GM23338 (cell line): ENCODE measurements around the gene SULF2. TPM values are rescaled to one million over a fixed set of nuclear protein-coding genes. Genes with fewer than 3 reads are reported as not detected.

Source experiments
- ATAC-seq: fragments of 200-7000 bp; cut with Tn5 transposase; 3 replicates; pipeline ENCODE4 v1.9.1; 2020
- DNase-seq: peaks from one replicate; pipeline ENCODE4 v3.0.0-alpha.2; 2015; ENCODE audit warnings: low spot score
- H2AFZ ChIP-seq: fragments of 200-600 bp; sonication (generic); 2 replicates; pipeline ENCODE4 v1.8.0; 2016; ENCODE audit warnings: antibody characterized with exemption, mild to moderate bottlenecking, moderate library complexity
- H3F3A ChIP-seq: fragments of 200-600 bp; sonication (generic); replicated peaks from 2 replicates; pipeline ENCODE4 v1.8.0; 2017; ENCODE audit warnings: antibody characterized with exemption, mixed run types, low read depth
- H3K27ac ChIP-seq: fragments of 200-600 bp; sonication (generic); 2 replicates; pipeline ENCODE4 v1.6.1; 2016; ENCODE audit warnings: low read depth
- H3K27me3 ChIP-seq: fragments of 200-600 bp; sonication (generic); 2 replicates; pipeline ENCODE4 v1.8.0; 2016; ENCODE audit warnings: mild to moderate bottlenecking, mixed run types, moderate library complexity; ENCODE audit not compliant: insufficient read depth
- H3K36me3 ChIP-seq: fragments of 200-600 bp; sonication (generic); 2 replicates; pipeline ENCODE4 v1.8.0; 2016; ENCODE audit warnings: mild to moderate bottlenecking; ENCODE audit not compliant: insufficient read depth
- H3K4me1 ChIP-seq: fragments of 200-600 bp; sonication (generic); 2 replicates; pipeline ENCODE4 v1.8.0; 2016; ENCODE audit warnings: mild to moderate bottlenecking, moderate library complexity; ENCODE audit not compliant: insufficient read depth
- H3K4me2 ChIP-seq: fragments of 200-600 bp; sonication (generic); 2 replicates; pipeline ENCODE4 v1.7.1; 2017; ENCODE audit warnings: mixed run types
- H3K4me3 ChIP-seq: fragments of 200-600 bp; sonication (generic); 2 replicates; pipeline ENCODE4 v1.6.1; 2016; ENCODE audit warnings: mixed run types
- H3K79me2 ChIP-seq: fragments of 200-600 bp; sonication (generic); replicated peaks from 2 replicates; pipeline ENCODE4 v1.8.0; 2017; ENCODE audit warnings: mild to moderate bottlenecking; ENCODE audit not compliant: insufficient read depth
- H3K9me2 ChIP-seq: fragments of 200-600 bp; sonication (generic); 2 replicates; pipeline ENCODE4 v1.8.0; 2017; ENCODE audit not compliant: insufficient read depth
- H4K20me1 ChIP-seq: fragments of 200-600 bp; sonication (generic); replicated peaks from 2 replicates; pipeline ENCODE4 v1.8.0; 2017; ENCODE audit warnings: mild to moderate bottlenecking; ENCODE audit not compliant: insufficient read depth
- H3K27ac Mint-ChIP-seq: 2 replicates; pipeline ENCODE4 v1.8.0; 2020; ENCODE audit warnings: inconsistent platforms, mild to moderate bottlenecking, moderate library complexity, mixed read lengths
- H3K27me3 Mint-ChIP-seq: 3 replicates; pipeline ENCODE4 v1.8.0; 2022; ENCODE audit warnings: low read depth, mild to moderate bottlenecking, moderate library complexity, mixed read lengths, inconsistent platforms; ENCODE audit not compliant: insufficient read depth, poor library complexity
- H3K36me3 Mint-ChIP-seq: 3 replicates; pipeline ENCODE4 v1.8.0; 2021; ENCODE audit warnings: low read depth, mild to moderate bottlenecking, inconsistent platforms, moderate library complexity, mixed read lengths
- H3K4me1 Mint-ChIP-seq: 3 replicates; pipeline ENCODE4 v1.8.0; 2020; ENCODE audit warnings: mild to moderate bottlenecking, inconsistent platforms, mixed read lengths
- H3K4me3 Mint-ChIP-seq: 3 replicates; pipeline ENCODE4 v1.8.0; 2021; ENCODE audit warnings: moderate library complexity, mild to moderate bottlenecking, inconsistent platforms, mixed read lengths
- H3K9me3 Mint-ChIP-seq: 3 replicates; pipeline ENCODE4 v1.8.0; 2020; ENCODE audit warnings: moderate library complexity, mild to moderate bottlenecking, inconsistent platforms, mixed read lengths
- CREB1 ChIP-seq: fragments of 250-450 bp; sonication (Bioruptor Pico); IDR thresholded peaks from 2 replicates; pipeline ENCODE4 v1.5.0; 2020; ENCODE audit warnings: low read depth, mild to moderate bottlenecking, moderate library complexity
- CTCF ChIP-seq, 2 experiments: fragments of 200-600 bp in 1 of 2; sonication (generic) in 1 of 2; conservative IDR thresholded peaks; 2 replicates each; pipeline versions ENCODE4 v1.5.1 to v1.6.1; 2016 to 2017; ENCODE audit warnings: antibody characterized with exemption in 2 of 2, low read depth in 2 of 2, mild to moderate bottlenecking in 2 of 2, moderate library complexity in 1 of 2
- EZH2 ChIP-seq: fragments of 200-600 bp; sonication (generic); IDR thresholded peaks from one replicate; pipeline ENCODE4 v1.8.0; 2017; ENCODE audit warnings: antibody characterized with exemption, mild to moderate bottlenecking, low read depth; ENCODE audit not compliant: unreplicated experiment
- POLR2AphosphoS5 ChIP-seq: IDR thresholded peaks from 2 replicates; pipeline ENCODE4 v1.6.1; 2016; ENCODE audit warnings: antibody characterized with exemption, low read depth
- STAT1 ChIP-seq: IDR thresholded peaks from one replicate; pipeline ENCODE4 v1.6.1; 2016; ENCODE audit warnings: antibody characterized with exemption; ENCODE audit not compliant: unreplicated experiment
- ZNF331 ChIP-seq: fragments of 250-450 bp; sonication (Bioruptor Pico); IDR thresholded peaks from 2 replicates; pipeline ENCODE4 v1.5.0; 2020; ENCODE audit warnings: low read depth, mild to moderate bottlenecking, moderate library complexity
- polyA plus RNA-seq: library from polyadenylated mRNA; unstranded; fragments of >200 nt; fragmentation: Nextera tagmentation; extraction: Ambion mirVana; gene quantifications from 2 replicates; pipeline ENCODE4 v1.2.1, GENCODE V29; 2016
- total RNA-seq: library from RNA; depleted of rRNA; stranded (reverse); fragments of >200 nt; shearing (Covaris generic); gene quantifications from 2 replicates; pipeline ENCODE4 v1.2.3, GENCODE V29; 2014
- TF ChIP-seq, protein P1 (sequence below): IDR thresholded peaks from one replicate; pipeline ENCODE4 v1.6.1; 2018; ENCODE audit warnings: antibody characterized with exemption; ENCODE audit not compliant: unreplicated experiment

The SULF2 gene
- total and polyA plus RNA-seq, 2 experiments from 2014 or later: 9.5 to 20.7 TPM

- Mint-ChIP-seq H3K36me3 (peaks cover 9% of the 10 kb centered on the region; the same call in 2 of the 3 replicates), H3K27ac (no peak overlapping the region), H3K27me3 (no peaks in the 10 kb centered on the region), H3K4me1 (peaks cover 7% of the 10 kb centered on the region; the same call in 2 of the 3 replicates), H3K4me3 (no peak overlapping the region), H3K9me3 (no peaks in the 10 kb centered on the region)
- Histone ChIP-seq H3K4me2 (no peak overlapping the region), H3K27ac (no peak overlapping the region), H4K20me1 (no peaks in the 10 kb centered on the region), H3K27me3 (no peaks in the 10 kb centered on the region), H3K36me3 (no peaks in the 10 kb centered on the region; the same call in 1 of the 2 replicates), H3K4me1 (peaks cover 3% of the 10 kb centered on the region), H3K79me2 (no peaks in the 10 kb centered on the region; the same call in 1 of the 2 replicates), H3K4me3 (no peak overlapping the region), H3F3A (no peaks in the 10 kb centered on the region), H3K9me2 (no peaks in the 10 kb centered on the region), H2AFZ (no peak overlapping the region)
- TF ChIP-seq POLR2AphosphoS5 (no peak), EZH2 (no peak), CTCF (conservative IDR thresholded peaks at IDR 0.05; ENCODE audit: low read depth in 2 of 2) (no peak), ZNF331 (CRISPR knock-in tag) (no peak), STAT1 (no peak)
- TF ChIP-seq, protein P1, sequence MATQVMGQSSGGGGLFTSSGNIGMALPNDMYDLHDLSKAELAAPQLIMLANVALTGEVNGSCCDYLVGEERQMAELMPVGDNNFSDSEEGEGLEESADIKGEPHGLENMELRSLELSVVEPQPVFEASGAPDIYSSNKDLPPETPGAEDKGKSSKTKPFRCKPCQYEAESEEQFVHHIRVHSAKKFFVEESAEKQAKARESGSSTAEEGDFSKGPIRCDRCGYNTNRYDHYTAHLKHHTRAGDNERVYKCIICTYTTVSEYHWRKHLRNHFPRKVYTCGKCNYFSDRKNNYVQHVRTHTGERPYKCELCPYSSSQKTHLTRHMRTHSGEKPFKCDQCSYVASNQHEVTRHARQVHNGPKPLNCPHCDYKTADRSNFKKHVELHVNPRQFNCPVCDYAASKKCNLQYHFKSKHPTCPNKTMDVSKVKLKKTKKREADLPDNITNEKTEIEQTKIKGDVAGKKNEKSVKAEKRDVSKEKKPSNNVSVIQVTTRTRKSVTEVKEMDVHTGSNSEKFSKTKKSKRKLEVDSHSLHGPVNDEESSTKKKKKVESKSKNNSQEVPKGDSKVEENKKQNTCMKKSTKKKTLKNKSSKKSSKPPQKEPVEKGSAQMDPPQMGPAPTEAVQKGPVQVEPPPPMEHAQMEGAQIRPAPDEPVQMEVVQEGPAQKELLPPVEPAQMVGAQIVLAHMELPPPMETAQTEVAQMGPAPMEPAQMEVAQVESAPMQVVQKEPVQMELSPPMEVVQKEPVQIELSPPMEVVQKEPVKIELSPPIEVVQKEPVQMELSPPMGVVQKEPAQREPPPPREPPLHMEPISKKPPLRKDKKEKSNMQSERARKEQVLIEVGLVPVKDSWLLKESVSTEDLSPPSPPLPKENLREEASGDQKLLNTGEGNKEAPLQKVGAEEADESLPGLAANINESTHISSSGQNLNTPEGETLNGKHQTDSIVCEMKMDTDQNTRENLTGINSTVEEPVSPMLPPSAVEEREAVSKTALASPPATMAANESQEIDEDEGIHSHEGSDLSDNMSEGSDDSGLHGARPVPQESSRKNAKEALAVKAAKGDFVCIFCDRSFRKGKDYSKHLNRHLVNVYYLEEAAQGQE: no peak
- DNase-seq (no peak), ATAC-seq (no peak)
Observed at GRCh38 chr20:47623206-47623605, 162.1 kb downstream of the SULF2 start.

DNA sequence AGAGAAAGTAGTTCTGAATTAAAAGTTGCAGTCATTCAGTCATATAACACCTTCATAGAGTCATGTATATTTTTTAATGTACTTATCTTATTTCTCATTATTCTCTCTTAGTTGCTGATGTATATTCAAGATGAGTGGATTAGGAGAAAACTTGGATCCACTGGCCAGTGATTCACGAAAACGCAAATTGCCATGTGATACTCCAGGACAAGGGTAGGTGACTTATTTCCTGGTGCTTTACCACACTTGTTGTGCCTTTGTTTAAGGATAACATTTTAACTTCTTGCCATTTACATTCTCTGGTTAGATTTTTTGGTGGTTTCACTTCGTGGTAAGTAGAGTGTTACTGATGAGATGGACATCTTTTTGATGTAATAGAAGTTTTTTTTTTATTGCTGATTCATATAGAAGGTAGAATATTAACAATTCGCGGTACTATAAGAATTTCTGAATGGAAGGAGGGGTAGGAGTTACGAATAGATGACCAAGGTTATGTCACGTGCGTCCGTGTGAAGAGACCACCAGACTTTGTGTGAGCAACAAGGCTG, 163.1 kb downstream of the SULF2 start:
- H3K36me3 Mint-ChIP-seq: peaks cover 9% of the 10 kb centered on the region; the same call in 2 of the 3 replicates
- H3K4me3 ChIP-seq: no peak overlapping the region
- ATAC-seq (no peak), DNase-seq (no peak)
- H3K4me3 Mint-ChIP-seq: no peak overlapping the region
- no peak overlapping the region for H3K4me2 ChIP-seq
- no peaks in the 10 kb centered on the region; the same call in 1 of the 2 replicates for H3K36me3 ChIP-seq
- H3K4me1 ChIP-seq: peaks cover 3% of the 10 kb centered on the region
- H3K27me3 Mint-ChIP-seq: no peaks in the 10 kb centered on the region
- H3K9me2 ChIP-seq: no peaks in the 10 kb centered on the region
- no peaks in the 10 kb centered on the region for H3K27me3 ChIP-seq
- H3K27ac ChIP-seq: no peak overlapping the region
- H3K4me1 Mint-ChIP-seq: peaks cover 7% of the 10 kb centered on the region; the same call in 2 of the 3 replicates
- TF ChIP-seq ZNF331 (CRISPR knock-in tag): no peak
- TF ChIP-seq CREB1 (CRISPR knock-in tag): no peak
- TF ChIP-seq, protein P1: no peak
- H4K20me1 ChIP-seq: no peaks in the 10 kb centered on the region
- H2AFZ ChIP-seq: no peak overlapping the region
- H3K9me3 Mint-ChIP-seq: no peaks in the 10 kb centered on the region
- no peaks in the 10 kb centered on the region for H3F3A ChIP-seq
- H3K79me2 ChIP-seq: no peaks in the 10 kb centered on the region; the same call in 1 of the 2 replicates
- no peak overlapping the region; the same call in 1 of the 2 replicates for H3K27ac Mint-ChIP-seq
